PFSK-1 (cell line): ENCODE measurements around the gene PSMB7.

ENCODE experiments used
- FOXP2 ChIP-seq: optimal IDR thresholded peaks from 2 replicates; pipeline ENCODE3; 2011; ENCODE audit warnings: borderline replicate concordance, control low read depth, inconsistent platforms; ENCODE audit not compliant: insufficient read depth; ENCODE audit errors: extremely low read length, extremely low read depth
- POLR2AphosphoS5 ChIP-seq: IDR thresholded peaks from 2 replicates; pipeline ENCODE4 v1.6.1; 2012; ENCODE audit warnings: low read depth, mild to moderate bottlenecking, control low read depth, low read length, moderate library complexity
- REST ChIP-seq, 2 experiments: IDR thresholded peaks; 2 replicates each; pipeline versions ENCODE4 v1.6.1 to v1.8.0; 2011 to 2012; ENCODE audit warnings: low read depth in 2 of 2, low read length in 2 of 2, control low read depth in 1 of 2, inconsistent platforms in 1 of 2, mild to moderate bottlenecking in 1 of 2, moderate library complexity in 1 of 2; ENCODE audit not compliant: insufficient read depth in 1 of 2
- SIN3A ChIP-seq: IDR thresholded peaks from 2 replicates; pipeline ENCODE4 v1.6.1; 2012; ENCODE audit warnings: mild to moderate bottlenecking, low read length, moderate library complexity, borderline replicate concordance; ENCODE audit not compliant: insufficient read depth
- TAF1 ChIP-seq: IDR thresholded peaks from 2 replicates; pipeline ENCODE4 v1.6.1; 2012; ENCODE audit warnings: low read length, control low read depth, borderline replicate concordance; ENCODE audit not compliant: insufficient read depth

Gene PSMB7

GRCh38 chr9:124349675-124350493, 65.4 kb downstream of the PSMB7 start:
- TF ChIP-seq REST (IDR thresholded peaks at IDR 0.05; ENCODE audit: insufficient read depth in 1 of 2, low read depth in 2 of 2, low read length in 2 of 2) (no peak), POLR2AphosphoS5 (no peak), TAF1 (no peak), SIN3A (no peak), FOXP2 (no peak)

GRCh38 chr9:124349267-124349666, 66.0 kb downstream of the PSMB7 start:
- TF ChIP-seq SIN3A: no peak
- TF ChIP-seq REST (IDR thresholded peaks at IDR 0.05; ENCODE audit: insufficient read depth in 1 of 2, low read depth in 2 of 2, low read length in 2 of 2): no peak
- no peak for TF ChIP-seq POLR2AphosphoS5
- no peak for TF ChIP-seq FOXP2
- no peak for TF ChIP-seq TAF1

DNA sequence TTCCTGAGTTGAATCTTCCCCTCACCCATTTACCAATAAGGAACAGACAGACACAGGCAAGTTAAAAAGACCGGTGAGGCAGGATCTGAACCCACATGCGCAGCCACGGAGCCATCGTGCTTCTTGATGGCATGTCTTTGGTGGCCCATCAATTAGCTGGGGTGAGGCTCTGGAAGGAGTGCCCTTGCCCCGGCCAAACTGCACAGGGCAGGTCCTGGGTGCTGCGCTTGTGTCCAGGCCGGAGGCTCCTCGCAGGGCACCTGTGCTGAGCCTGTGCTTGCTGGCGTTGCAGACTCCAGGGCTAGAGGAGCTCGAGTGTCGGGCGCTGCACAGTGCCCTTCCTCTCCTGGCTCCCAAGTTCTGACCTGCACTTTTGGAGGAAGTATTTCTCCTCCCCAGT, 66.4 kb downstream of the PSMB7 start:
- TF ChIP-seq SIN3A: no peak
- no peak for TF ChIP-seq FOXP2
- TF ChIP-seq POLR2AphosphoS5: no peak

- TF ChIP-seq SIN3A (no peak), REST (IDR thresholded peaks at IDR 0.05; ENCODE audit: insufficient read depth in 1 of 2, low read depth in 2 of 2, low read length in 2 of 2) (no peak), FOXP2 (no peak), TAF1 (no peak), POLR2AphosphoS5 (no peak)
These were observed 66.9 kb downstream of the PSMB7 start for GRCh38 chr9:124348363-124348762.

DNA sequence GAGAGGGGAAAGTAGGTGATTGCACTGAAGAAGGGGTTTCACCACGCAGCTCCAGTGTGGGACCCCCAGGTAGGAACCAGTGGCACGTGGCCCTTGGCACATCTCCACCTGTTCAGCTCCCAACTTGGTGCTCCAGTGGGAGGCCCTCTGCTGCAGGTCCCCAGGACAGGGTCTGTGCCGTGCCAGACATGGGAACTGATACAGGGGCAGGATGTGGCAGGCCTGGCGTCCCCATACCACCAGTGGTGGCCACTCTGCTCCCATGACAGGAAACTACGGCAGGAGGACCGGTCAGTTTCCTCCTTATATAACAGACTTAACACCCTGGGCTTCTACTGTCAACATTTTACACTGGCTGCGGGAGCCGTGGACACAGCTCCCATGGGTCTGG, 67.3 kb downstream of the PSMB7 start:
- no peak for TF ChIP-seq POLR2AphosphoS5
- TF ChIP-seq FOXP2: no peak
- no peak for TF ChIP-seq TAF1
- TF ChIP-seq REST (IDR thresholded peaks at IDR 0.05; ENCODE audit: insufficient read depth in 1 of 2, low read depth in 2 of 2, low read length in 2 of 2): no peak
- TF ChIP-seq SIN3A: no peak
